RWPE2 (cell line): ENCODE results near the gene PRKD2.

ENCODE experiments used
- ATAC-seq: fragments of 200-7000 bp; cut with Tn5 transposase; 3 replicates; pipeline ENCODE4 v1.9.1; 2021; ENCODE audit warnings: low read depth
- DNase-seq: peaks from one replicate; pipeline ENCODE4 v3.0.0-alpha.2; 2020; ENCODE audit warnings: low spot score
- H3K27ac ChIP-seq: fragments of 450-650 bp; 2 replicates; pipeline ENCODE4 v1.5.1; 2017; ENCODE audit warnings: mild to moderate bottlenecking; ENCODE audit not compliant: poor library complexity, severe bottlenecking
- H3K27me3 ChIP-seq: fragments of 250-450 bp; sonication (Bioruptor Pico); 2 replicates; pipeline ENCODE4 v1.5.1; 2021; ENCODE audit warnings: mild to moderate bottlenecking, moderate library complexity; ENCODE audit not compliant: insufficient read depth, poor library complexity, severe bottlenecking
- H3K36me3 ChIP-seq: fragments of 250-450 bp; sonication (Bioruptor Pico); 2 replicates; pipeline ENCODE4 v1.5.1; 2020; ENCODE audit warnings: low read depth, mild to moderate bottlenecking, moderate library complexity
- H3K4me1 ChIP-seq: fragments of 250-450 bp; sonication (Bioruptor Pico); 2 replicates; pipeline ENCODE4 v1.5.1; 2021; ENCODE audit warnings: mild to moderate bottlenecking, moderate library complexity; ENCODE audit not compliant: insufficient read depth, poor library complexity, severe bottlenecking
- H3K4me3 ChIP-seq: fragments of 250-450 bp; sonication (Bioruptor Pico); 2 replicates; pipeline ENCODE4 v1.5.1; 2021; ENCODE audit warnings: mild to moderate bottlenecking, moderate library complexity; ENCODE audit not compliant: severe bottlenecking
- H3K9me3 ChIP-seq: fragments of 250-450 bp; sonication (Bioruptor Pico); 2 replicates; pipeline ENCODE4 v1.5.1; 2021; ENCODE audit warnings: mild to moderate bottlenecking, moderate library complexity; ENCODE audit not compliant: severe bottlenecking
- CTCF ChIP-seq: fragments of 450-650 bp; IDR thresholded peaks from one replicate; pipeline ENCODE4 v1.5.1; 2017; ENCODE audit warnings: mild to moderate bottlenecking, moderate library complexity; ENCODE audit not compliant: poor library complexity, severe bottlenecking

The PRKD2 gene

DNA sequence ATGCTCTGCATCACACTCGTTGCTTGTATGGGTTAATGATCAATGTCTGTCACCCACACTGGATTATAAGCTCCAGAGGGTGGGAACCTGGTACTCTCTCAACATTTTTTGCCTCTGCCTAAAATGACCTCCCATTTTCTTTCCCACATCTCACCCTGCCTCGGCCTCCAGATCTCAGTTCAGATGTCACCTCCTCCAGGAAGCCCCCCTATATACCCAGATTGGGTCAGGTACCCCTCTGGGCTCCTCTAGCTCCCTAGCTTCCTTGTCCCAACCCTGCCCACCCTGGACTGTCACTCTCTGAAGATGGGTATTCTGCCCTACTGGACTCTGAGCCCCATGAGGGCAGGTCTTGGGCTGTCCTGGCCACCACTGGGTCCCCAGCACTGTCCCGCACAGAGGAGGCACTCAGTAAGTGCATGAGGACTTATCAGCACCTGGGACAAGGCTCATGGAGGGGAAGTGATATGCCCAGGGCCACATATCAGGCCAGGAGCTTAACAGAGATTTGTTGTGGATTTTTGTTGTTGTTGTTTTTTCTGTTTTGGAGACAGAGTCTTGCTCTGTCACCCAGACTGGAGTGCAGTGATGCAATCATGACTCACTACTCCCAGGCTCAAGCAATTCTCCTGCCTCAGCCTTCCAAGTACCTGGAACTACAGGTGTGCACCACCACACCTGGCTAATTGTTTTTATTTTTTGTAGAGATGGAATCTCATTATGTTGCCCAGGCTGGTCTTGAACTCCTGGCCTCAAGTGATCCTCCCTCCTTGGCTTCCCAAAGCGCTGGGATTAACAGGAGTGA lies 23.8 kb downstream of the PRKD2 start:
- H3K27ac ChIP-seq: no peak overlapping the region
- DNase-seq (no peak), ATAC-seq (no peak)
- H3K9me3 ChIP-seq: no peaks in the 10 kb centered on the region
- no peaks in the 10 kb centered on the region for H3K4me1 ChIP-seq
- H3K27me3 ChIP-seq: no peaks in the 10 kb centered on the region
- H3K36me3 ChIP-seq: peaks cover 95% of the 10 kb centered on the region
- no peak overlapping the region for H3K4me3 ChIP-seq
- TF ChIP-seq CTCF: no peak

- Histone ChIP-seq H3K9me3 (no peaks in the 10 kb centered on the region), H3K27ac (no peak overlapping the region), H3K4me3 (no peak overlapping the region), H3K36me3 (peaks cover 95% of the 10 kb centered on the region), H3K4me1 (no peaks in the 10 kb centered on the region), H3K27me3 (no peaks in the 10 kb centered on the region)
- DNase-seq: no peak
- no peak for TF ChIP-seq CTCF
- no peak for ATAC-seq
Measured at GRCh38 chr19:46691948-46692347, 25.0 kb downstream of the PRKD2 start.

DNA sequence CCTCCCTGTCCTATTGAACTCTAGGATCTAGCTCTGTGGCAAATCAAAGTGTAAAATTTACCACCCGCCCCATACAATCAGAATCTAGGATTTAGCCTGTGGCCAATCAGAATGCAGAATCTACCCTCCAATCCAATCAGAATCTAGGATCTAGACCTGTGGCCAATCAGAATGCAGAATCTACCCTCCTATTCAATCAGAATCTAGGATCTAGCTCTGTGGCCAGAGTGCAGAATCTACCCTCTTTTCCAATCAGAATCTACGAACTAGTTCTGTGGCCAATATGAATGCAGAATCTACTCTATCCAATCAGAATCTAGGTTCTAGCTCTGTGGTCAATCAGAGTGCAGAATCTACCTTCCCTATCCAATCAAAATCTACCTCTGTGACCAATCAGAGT lies 25.8 kb downstream of the PRKD2 start:
- DNase-seq (no peak), ATAC-seq (no peak)
- H3K4me1 ChIP-seq: no peaks in the 10 kb centered on the region
- no peaks in the 10 kb centered on the region for H3K27me3 ChIP-seq
- peaks cover 93% of the 10 kb centered on the region for H3K36me3 ChIP-seq
- H3K9me3 ChIP-seq: no peaks in the 10 kb centered on the region
- no peak overlapping the region for H3K27ac ChIP-seq
- H3K4me3 ChIP-seq: no peak overlapping the region
- no peak for TF ChIP-seq CTCF

GRCh38 chr19:46689358-46689757 lies 27.6 kb downstream of the PRKD2 start:
- Histone ChIP-seq H3K27me3 (no peaks in the 10 kb centered on the region), H3K9me3 (no peaks in the 10 kb centered on the region), H3K36me3 (peaks cover 87% of the 10 kb centered on the region)

More at GRCh38 chr19:46689358-46689757, 27.6 kb downstream of the PRKD2 start:
- H3K4me1 ChIP-seq: no peaks in the 10 kb centered on the region
- no peak overlapping the region for H3K4me3 ChIP-seq
- H3K27ac ChIP-seq: no peak overlapping the region
- no peak for TF ChIP-seq CTCF
- ATAC-seq: no peak
- DNase-seq: no peak
